ENCODE data around the gene TNFSF9. TPM values are rescaled to one million over a fixed set of nuclear protein-coding genes. Genes with fewer than 3 reads are reported as not detected.

Gene TNFSF9
- total RNA-seq, 2 donors from 2014 or later = 2.6 TPM; not detected in 1

GRCh38 chr19:6521718-6522646, 8.8 kb upstream of the TNFSF9 start:
- intact Hi-C loops (cut with DNase I) = loop anchor here (10.0 kb wide), 2 partner anchors 113 to 333 kb away; no protein-coding TSS in a partner anchor
- no peaks in the 10 kb centered on the region for H3K36me3 ChIP-seq (replicated peaks in 1 of 2; ENCODE audit: insufficient read depth in 1 of 2, low read depth in 2 of 2)
- DNase-seq (peak in 1 of 4 donors; percentile 27), ATAC-seq (no peak)
- TF ChIP-seq CTCF (IDR thresholded peaks at IDR 0.05) (no peak), POLR2A (IDR thresholded peaks at IDR 0.05) (no peak)
- 48 to 63% methylated on average over 7 to 20 of the region's 20 CpGs for WGBS, 2 donors
- H3K27me3 ChIP-seq = no peaks in the 10 kb centered on the region
- H3K4me1 ChIP-seq = peaks cover 5% of the 10 kb centered on the region
- H3K4me3 ChIP-seq = no peak overlapping the region
- no peak overlapping the region for H3K27ac ChIP-seq
- no peaks in the 10 kb centered on the region for H3K9me3 ChIP-seq

- TF ChIP-seq CTCF (IDR thresholded peaks at IDR 0.05) = no peak
- TF ChIP-seq POLR2A (IDR thresholded peaks at IDR 0.05) = no peak
- ATAC-seq (no peak), DNase-seq (no peak)
- no peaks in the 10 kb centered on the region for H3K27me3 ChIP-seq
- H3K4me3 ChIP-seq = no peak overlapping the region
- 73% methylated on average over 6 of the region's 6 CpGs for WGBS, 2 donors
- intact Hi-C loops (cut with DNase I) = loop anchor here (10.0 kb wide), 2 partner anchors 112 to 332 kb away; no protein-coding TSS in a partner anchor
- H3K36me3 ChIP-seq (replicated peaks in 1 of 2; ENCODE audit: insufficient read depth in 1 of 2, low read depth in 2 of 2) = no peaks in the 10 kb centered on the region
- H3K4me1 ChIP-seq = peaks cover 3% of the 10 kb centered on the region
- no peaks in the 10 kb centered on the region for H3K9me3 ChIP-seq
- H3K27ac ChIP-seq = no peak overlapping the region
Measured at GRCh38 chr19:6522712-6523111, 8.1 kb upstream of the TNFSF9 start.

GRCh38 chr19:6524311-6524710, 6.5 kb upstream of the TNFSF9 start:
- intact Hi-C loops (cut with DNase I) = loop anchor here (10.0 kb wide), 2 partner anchors 110 to 330 kb away; no protein-coding TSS in a partner anchor
- peaks cover 3% of the 10 kb centered on the region for H3K4me1 ChIP-seq
- ATAC-seq (no peak), DNase-seq (no peak)
- TF ChIP-seq CTCF (IDR thresholded peaks at IDR 0.05) (no peak), POLR2A (IDR thresholded peaks at IDR 0.05) (no peak)
- no peaks in the 10 kb centered on the region for H3K36me3 ChIP-seq (replicated peaks in 1 of 2; ENCODE audit: insufficient read depth in 1 of 2, low read depth in 2 of 2)
- no peaks in the 10 kb centered on the region for H3K9me3 ChIP-seq
- H3K27ac ChIP-seq = no peak overlapping the region
- H3K27me3 ChIP-seq = no peaks in the 10 kb centered on the region
- no peak overlapping the region for H3K4me3 ChIP-seq
- WGBS, 2 donors = 70 to 94% methylated on average over 2 of the region's 2 CpGs

- no peak overlapping the region for H3K4me3 ChIP-seq
- intact Hi-C loops (cut with DNase I) = loop anchor here (10.0 kb wide), 2 partner anchors 107 to 327 kb away; no protein-coding TSS in a partner anchor
Measured at GRCh38 chr19:6527893-6528543, 2.8 kb upstream of the TNFSF9 start.

More at GRCh38 chr19:6527893-6528543, 2.8 kb upstream of the TNFSF9 start:
- no peaks in the 10 kb centered on the region for H3K9me3 ChIP-seq
- no peak for TF ChIP-seq CTCF (IDR thresholded peaks at IDR 0.05)
- no peak for TF ChIP-seq POLR2A (IDR thresholded peaks at IDR 0.05)
- peaks cover 14% of the 10 kb centered on the region for H3K4me1 ChIP-seq
- DNase-seq = no peak
- H3K36me3 ChIP-seq (replicated peaks in 1 of 2; ENCODE audit: insufficient read depth in 1 of 2, low read depth in 2 of 2) = no peaks in the 10 kb centered on the region
- no peak for ATAC-seq
- 57 to 80% methylated on average over 14 to 17 of the region's 17 CpGs for WGBS, 2 donors
- H3K27me3 ChIP-seq = peaks cover 0 to 15% of the 10 kb centered on the region in 2 donors
- H3K27ac ChIP-seq = no peak overlapping the region

All from body of pancreas (tissue), 4 donors.